ENCODE measurements around the gene NFIB.

- TF ChIP-seq CTCF (IDR thresholded peaks at IDR 0.05 in 4 of 5, conservative IDR thresholded peaks at IDR 0.05 in 1 of 5) (no peak), POLR2A (IDR thresholded peaks at IDR 0.05) (no peak)
Measured at GRCh38 chr9:14306188-14306587, 7.8 kb downstream of the NFIB start.
